Endothelial cell of umbilical vein (primary cell): ENCODE data around the gene RINT1. TPM values are rescaled to one million over a fixed set of nuclear protein-coding genes. Genes with fewer than 3 reads are reported as not detected.

Experiments used
- BruUV-seq: library from RNA; stranded (reverse); fragments of 400-500 nt; replicated peaks from 2 replicates; lab custom pipeline; 2021; lab: Mats Ljungman, UMichigan
- CTCF ChIA-PET: fragments of 300-600, 350-600 bp; sonication (Branson Sonifier 250); formaldehyde crosslinking; loops from one replicate; lab custom pipeline; 2021; ENCODE audit warnings: antibody characterized with exemption, inconsistent platforms; lab: Charles Lee
- POLR2A ChIA-PET: fragments of 300-600, 350-600 bp; sonication (Branson Sonifier 250); formaldehyde crosslinking; loops from one replicate; lab custom pipeline; 2021; ENCODE audit warnings: antibody characterized with exemption, inconsistent platforms; lab: Charles Lee
- DNase-seq: peaks from one replicate; pipeline ENCODE4 v3.0.0-alpha.2; 2011; ENCODE audit warnings: low read depth, low spot score
- FAIRE-seq: peaks from 2 replicates; lab custom pipeline; 2011; peaks lifted over from hg19 to GRCh38; lab: Jason Lieb, UNC
- H2AFZ ChIP-seq: 2 replicates; pipeline ENCODE4 v1.6.0; 2012; ENCODE audit warnings: low read depth, low read length, control low read depth, inconsistent platforms
- H3K27ac ChIP-seq: 2 replicates; pipeline ENCODE4 v1.5.1; 2011; ENCODE audit warnings: low read depth, mild to moderate bottlenecking, control low read depth, low read length, moderate library complexity; ENCODE audit not compliant: insufficient read depth
- H3K27me3 ChIP-seq, 2 experiments: 2 replicates each; pipeline versions ENCODE4 v1.6.0 to v1.6.1; 2011; ENCODE audit warnings: low read length in 2 of 2, mixed read lengths in 1 of 2; ENCODE audit not compliant: control insufficient read depth in 2 of 2, insufficient read depth in 2 of 2
- H3K36me3 ChIP-seq, 2 experiments: 2 replicates in 1 of 2; 3 replicates in 1 of 2; pipeline ENCODE4 v1.5.1; 2011; ENCODE audit warnings: low read length in 2 of 2, mild to moderate bottlenecking in 1 of 2, moderate library complexity in 1 of 2; ENCODE audit not compliant: control insufficient read depth in 2 of 2, insufficient read depth in 2 of 2; ENCODE audit errors: extremely low read depth in 1 of 2
- H3K4me1 ChIP-seq: 3 replicates; pipeline ENCODE4 v1.5.1; 2011; ENCODE audit warnings: mild to moderate bottlenecking, low read length; ENCODE audit not compliant: control insufficient read depth, insufficient read depth; ENCODE audit errors: extremely low read depth
- H3K4me2 ChIP-seq: 2 replicates; pipeline ENCODE4 v1.6.1; 2011; ENCODE audit warnings: low read length, control low read depth, mixed read lengths; ENCODE audit not compliant: insufficient read depth
- H3K4me3 ChIP-seq, 3 experiments: fragments of 200-600 bp in 1 of 3; sonication (generic), shearing (Covaris generic) in 1 of 3; replicated peaks in 1 of 3; 2 replicates each; pipeline ENCODE4 v1.5.1; 2011 to 2016; ENCODE audit warnings: control low read depth in 3 of 3, low read length in 3 of 3, mild to moderate bottlenecking in 2 of 3, inconsistent platforms in 1 of 3, low read depth in 1 of 3, moderate library complexity in 1 of 3; ENCODE audit not compliant: insufficient read depth in 1 of 3
- H3K79me2 ChIP-seq: 2 replicates; pipeline ENCODE4 v1.6.0; 2012; ENCODE audit warnings: low read length, inconsistent platforms; ENCODE audit not compliant: control insufficient read depth, insufficient read depth
- H3K9ac ChIP-seq: replicated peaks from 2 replicates; pipeline ENCODE3; 2011; ENCODE audit warnings: low read length, control low read depth; ENCODE audit not compliant: insufficient read depth; ENCODE audit errors: extremely low read depth
- H3K9me1 ChIP-seq: replicated peaks from 3 replicates; pipeline ENCODE4 v1.6.0; 2011; ENCODE audit warnings: mild to moderate bottlenecking, low read length; ENCODE audit not compliant: control insufficient read depth, insufficient read depth; ENCODE audit errors: extremely low read depth
- H3K9me3 ChIP-seq: replicated peaks from 2 replicates; pipeline ENCODE4 v1.5.1; 2012; ENCODE audit warnings: low read length, inconsistent platforms; ENCODE audit not compliant: control insufficient read depth, insufficient read depth
- H4K20me1 ChIP-seq: replicated peaks from 2 replicates; pipeline ENCODE3; 2011; ENCODE audit warnings: mild to moderate bottlenecking, low read length; ENCODE audit not compliant: control insufficient read depth, insufficient read depth; ENCODE audit errors: extremely low read depth
- CTCF ChIP-seq, 2 donors: IDR thresholded peaks; 1 replicate in 1 of 2; 2 replicates in 1 of 2; pipeline ENCODE4 v1.5.1; 2011; ENCODE audit warnings: low read length in 2 of 2, mild to moderate bottlenecking in 2 of 2, moderate library complexity in 2 of 2, control low read depth in 1 of 2, inconsistent platforms in 1 of 2, low read depth in 1 of 2; ENCODE audit not compliant: insufficient read depth in 1 of 2; ENCODE audit errors: extremely low read depth in 1 of 2
- EZH2 ChIP-seq: IDR thresholded peaks from 2 replicates; pipeline ENCODE4 v1.6.1; 2012; ENCODE audit warnings: borderline replicate concordance, low read depth, mild to moderate bottlenecking, moderate library complexity, low read length, inconsistent platforms; ENCODE audit not compliant: severe bottlenecking
- FOS ChIP-seq: IDR thresholded peaks from 2 replicates; pipeline ENCODE4 v1.6.1; 2011; ENCODE audit warnings: mild to moderate bottlenecking, low read length, moderate library complexity, borderline replicate concordance; ENCODE audit not compliant: insufficient read depth
- GATA2 ChIP-seq: IDR thresholded peaks from 2 replicates; pipeline ENCODE4 v1.7.0; 2011; ENCODE audit warnings: low read depth, mild to moderate bottlenecking, moderate library complexity, mixed read lengths, low read length; ENCODE audit not compliant: insufficient read length, insufficient read depth
- JUN ChIP-seq: IDR thresholded peaks from 2 replicates; pipeline ENCODE4 v1.6.1; 2011; ENCODE audit warnings: borderline replicate concordance, low read depth; ENCODE audit not compliant: insufficient read length, insufficient read depth
- MYC ChIP-seq: IDR thresholded peaks from one replicate; pipeline ENCODE4 v1.6.1; 2011; ENCODE audit warnings: mild to moderate bottlenecking, low read depth, low read length
- POLR2A ChIP-seq: IDR thresholded peaks from 2 replicates; pipeline ENCODE4 v1.6.1; 2012; ENCODE audit warnings: low read depth, mild to moderate bottlenecking, control low read depth, low read length
- POLR2AphosphoS5 ChIP-seq: IDR thresholded peaks from 2 replicates; pipeline ENCODE4 v1.6.1; 2012; ENCODE audit warnings: low read depth, mild to moderate bottlenecking, control low read depth, low read length, moderate library complexity; ENCODE audit not compliant: insufficient read depth
- dilution Hi-C: fragments of 300-500 bp; cut with MboI; formaldehyde crosslinking; loops from one replicate; pipeline ENCODE4 v1.15.0; 2019; ENCODE audit warnings: low sequenced_read_pairs; ENCODE audit not compliant: extremely low pct_ligation_motif_present
- intact Hi-C: fragments of 100-400 bp; cut with micrococcal nuclease; formaldehyde crosslinking; loops from one replicate; pipeline ENCODE4 v1.10.0; 2022
- polyA plus RNA-seq, 4 experiments: library from polyadenylated mRNA; depleted of rRNA in 3 of 4; stranded (reverse) in 3 of 4; unstranded in 1 of 4; fragments of >200 nt; gene quantifications; 2 replicates each; pipeline versions ENCODE4 v1.2.1 to v1.2.3, GENCODE V29; 2011 to 2012; ENCODE audit warnings: missing spikeins in 1 of 4
- total RNA-seq: library from RNA; stranded (reverse); gene quantifications from 2 replicates; pipeline ENCODE4 v1.2.3, GENCODE V29; 2021
- TF ChIP-seq, protein P1 (sequence below): IDR thresholded peaks from 2 replicates; pipeline ENCODE4 v1.6.1; 2011; ENCODE audit not compliant: insufficient read depth, insufficient read length

The RINT1 gene
- total and polyA plus RNA-seq, 2 donors (not counting 3 experiments of a cell fraction or from before 2014, with no cell fraction given), result 10.8 to 23.4 TPM

- Histone ChIP-seq H3K36me3 (no peaks in the 10 kb centered on the region), H3K9me3 (no peaks in the 10 kb centered on the region), H3K27me3 (peaks cover 2 to 4% of the 10 kb centered on the region in 2 experiments), H2AFZ (no peak overlapping the region), H3K27ac (no peak overlapping the region), H3K9ac (no peak overlapping the region), H3K79me2 (no peaks in the 10 kb centered on the region), H3K9me1 (no peaks in the 10 kb centered on the region), H3K4me1 (no peaks in the 10 kb centered on the region), H3K4me2 (no peak overlapping the region), H3K4me3 (no peak overlapping the region), H4K20me1 (no peaks in the 10 kb centered on the region)
- FAIRE-seq (no peak), DNase-seq (no peak)
- no TSS peak for BruUV-seq
- TF ChIP-seq CTCF (IDR thresholded peaks at IDR 0.05; ENCODE audit: extremely low read depth in 1 of 2, insufficient read depth in 1 of 2, low read depth in 1 of 2, low read length in 2 of 2) (no peak), POLR2AphosphoS5 (no peak), EZH2 (no peak), POLR2A (no peak), FOS (no peak), MYC (no peak), JUN (no peak), GATA2 (no peak)
- TF ChIP-seq, protein P1, sequence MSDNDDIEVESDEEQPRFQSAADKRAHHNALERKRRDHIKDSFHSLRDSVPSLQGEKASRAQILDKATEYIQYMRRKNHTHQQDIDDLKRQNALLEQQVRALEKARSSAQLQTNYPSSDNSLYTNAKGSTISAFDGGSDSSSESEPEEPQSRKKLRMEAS, result no peak
- dilution Hi-C loops (no loop called here), intact Hi-C loops (no loop called here)
- POLR2A ChIA-PET, result no interaction called here
- CTCF ChIA-PET, result interaction anchor here (1.0 to 1.6 kb wide), 3 partner anchors 10 to 716 kb away, joined by 3 to 5 read pairs (median 4); no protein-coding TSS in a partner anchor
Measured at GRCh38 chr7:105599551-105599950, 67.5 kb downstream of the RINT1 start.
